Measurements from ENCODE around the gene MACROH2A1.

DNA sequence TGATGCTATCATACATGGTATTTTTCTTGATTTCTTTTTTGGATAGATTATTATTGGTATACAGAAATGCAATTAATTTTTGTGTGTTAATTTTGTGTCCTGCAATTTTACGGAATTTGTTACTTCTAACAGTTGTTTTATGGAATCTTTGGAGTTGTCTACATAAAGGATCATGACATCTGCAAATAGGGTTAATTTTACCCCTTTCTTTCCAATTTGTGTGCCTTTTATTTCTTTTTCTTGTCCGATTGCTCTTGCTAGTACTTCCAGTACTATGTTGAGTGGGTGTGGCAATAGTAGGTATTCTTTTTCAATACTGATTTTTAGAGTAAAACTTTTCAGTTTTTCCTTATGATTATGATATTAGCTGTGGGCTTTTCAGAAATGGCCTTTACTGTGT, 111.5 kb downstream of the MACROH2A1 start:
- TF ChIP-seq, protein P1, sequence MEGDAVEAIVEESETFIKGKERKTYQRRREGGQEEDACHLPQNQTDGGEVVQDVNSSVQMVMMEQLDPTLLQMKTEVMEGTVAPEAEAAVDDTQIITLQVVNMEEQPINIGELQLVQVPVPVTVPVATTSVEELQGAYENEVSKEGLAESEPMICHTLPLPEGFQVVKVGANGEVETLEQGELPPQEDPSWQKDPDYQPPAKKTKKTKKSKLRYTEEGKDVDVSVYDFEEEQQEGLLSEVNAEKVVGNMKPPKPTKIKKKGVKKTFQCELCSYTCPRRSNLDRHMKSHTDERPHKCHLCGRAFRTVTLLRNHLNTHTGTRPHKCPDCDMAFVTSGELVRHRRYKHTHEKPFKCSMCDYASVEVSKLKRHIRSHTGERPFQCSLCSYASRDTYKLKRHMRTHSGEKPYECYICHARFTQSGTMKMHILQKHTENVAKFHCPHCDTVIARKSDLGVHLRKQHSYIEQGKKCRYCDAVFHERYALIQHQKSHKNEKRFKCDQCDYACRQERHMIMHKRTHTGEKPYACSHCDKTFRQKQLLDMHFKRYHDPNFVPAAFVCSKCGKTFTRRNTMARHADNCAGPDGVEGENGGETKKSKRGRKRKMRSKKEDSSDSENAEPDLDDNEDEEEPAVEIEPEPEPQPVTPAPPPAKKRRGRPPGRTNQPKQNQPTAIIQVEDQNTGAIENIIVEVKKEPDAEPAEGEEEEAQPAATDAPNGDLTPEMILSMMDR (IDR thresholded peaks at IDR 0.05 in 4 of 5, conservative IDR thresholded peaks at IDR 0.05 in 1 of 5): no peak
- TF ChIP-seq POLR2A (IDR thresholded peaks at IDR 0.05): no peak
